ENCODE measurements around the gene AAK1.

The AAK1 gene

GRCh38 chr2:69490486-69490885, 153.1 kb downstream of the AAK1 start:
- no peak overlapping the region for H3K27ac ChIP-seq
- TF ChIP-seq CTCF (IDR thresholded peaks at IDR 0.05) = no peak

GRCh38 chr2:69489793-69490192, 153.7 kb downstream of the AAK1 start:
- no peak for TF ChIP-seq CTCF (IDR thresholded peaks at IDR 0.05)
- no peak overlapping the region for H3K27ac ChIP-seq
- no peak overlapping the region for H3K4me3 ChIP-seq (ENCODE audit: low read depth, low read length)
- no peaks in the 10 kb centered on the region for H3K36me3 ChIP-seq (ENCODE audit: control insufficient read depth, insufficient read depth, low read length)
- H2AFZ ChIP-seq = no peak overlapping the region
- no peaks in the 10 kb centered on the region for H3K4me1 ChIP-seq
- peaks cover 11% of the 10 kb centered on the region for H3K79me2 ChIP-seq
- no peaks in the 10 kb centered on the region for H3K9me3 ChIP-seq (ENCODE audit: control insufficient read depth, low read length)
- H3K9ac ChIP-seq = no peak overlapping the region
- no peaks in the 10 kb centered on the region for H3K27me3 ChIP-seq (ENCODE audit: control insufficient read depth, insufficient read depth, low read length)
- H3K4me2 ChIP-seq (ENCODE audit: low read length) = no peak overlapping the region

More at GRCh38 chr2:69490486-69490885, 153.1 kb downstream of the AAK1 start:
- Histone ChIP-seq H3K27me3 (ENCODE audit: control insufficient read depth, insufficient read depth, low read length) (no peaks in the 10 kb centered on the region), H3K4me2 (ENCODE audit: low read length) (no peak overlapping the region), H3K9ac (no peak overlapping the region), H3K4me1 (no peaks in the 10 kb centered on the region), H3K36me3 (ENCODE audit: control insufficient read depth, insufficient read depth, low read length) (no peaks in the 10 kb centered on the region), H3K4me3 (ENCODE audit: low read depth, low read length) (no peak overlapping the region), H3K9me3 (ENCODE audit: control insufficient read depth, low read length) (no peaks in the 10 kb centered on the region), H2AFZ (no peak overlapping the region), H3K79me2 (peaks cover 11% of the 10 kb centered on the region)

- Histone ChIP-seq H3K36me3 (ENCODE audit: control insufficient read depth, insufficient read depth, low read length) (no peaks in the 10 kb centered on the region), H3K27me3 (ENCODE audit: control insufficient read depth, insufficient read depth, low read length) (no peaks in the 10 kb centered on the region), H3K9me3 (ENCODE audit: control insufficient read depth, low read length) (no peaks in the 10 kb centered on the region), H3K9ac (no peak overlapping the region), H3K4me2 (ENCODE audit: low read length) (no peak overlapping the region), H3K79me2 (peaks cover 11% of the 10 kb centered on the region), H2AFZ (no peak overlapping the region), H3K4me3 (ENCODE audit: low read depth, low read length) (no peak overlapping the region), H3K27ac (no peak overlapping the region), H3K4me1 (peaks cover 3% of the 10 kb centered on the region)
- no peak for TF ChIP-seq CTCF (IDR thresholded peaks at IDR 0.05)
Measured at GRCh38 chr2:69483696-69484095, 159.8 kb downstream of the AAK1 start.

GRCh38 chr2:69483024-69483423, 160.5 kb downstream of the AAK1 start:
- Histone ChIP-seq H3K27me3 (ENCODE audit: control insufficient read depth, insufficient read depth, low read length) (no peaks in the 10 kb centered on the region), H3K79me2 (peaks cover 11% of the 10 kb centered on the region), H3K9me3 (ENCODE audit: control insufficient read depth, low read length) (no peaks in the 10 kb centered on the region), H2AFZ (no peak overlapping the region), H3K27ac (no peak overlapping the region), H3K4me3 (ENCODE audit: low read depth, low read length) (no peak overlapping the region), H3K9ac (no peak overlapping the region), H3K4me1 (peaks cover 5% of the 10 kb centered on the region), H3K36me3 (ENCODE audit: control insufficient read depth, insufficient read depth, low read length) (no peaks in the 10 kb centered on the region), H3K4me2 (ENCODE audit: low read length) (no peak overlapping the region)
- TF ChIP-seq CTCF (IDR thresholded peaks at IDR 0.05) = no peak

GRCh38 chr2:69482471-69482870, 161.1 kb downstream of the AAK1 start:
- Histone ChIP-seq H3K36me3 (ENCODE audit: control insufficient read depth, insufficient read depth, low read length) (no peaks in the 10 kb centered on the region), H3K9me3 (ENCODE audit: control insufficient read depth, low read length) (no peaks in the 10 kb centered on the region), H3K4me1 (peaks cover 10% of the 10 kb centered on the region), H3K4me3 (ENCODE audit: low read depth, low read length) (no peak overlapping the region), H3K4me2 (ENCODE audit: low read length) (no peak overlapping the region), H2AFZ (no peak overlapping the region), H3K27me3 (ENCODE audit: control insufficient read depth, insufficient read depth, low read length) (no peaks in the 10 kb centered on the region), H3K9ac (no peak overlapping the region), H3K27ac (no peak overlapping the region), H3K79me2 (peaks cover 11% of the 10 kb centered on the region)
- no peak for TF ChIP-seq CTCF (IDR thresholded peaks at IDR 0.05)

Measured in parathyroid adenoma (tissue), 2 donors.